ENCODE measurements around the gene NUDT22. TPM values are rescaled to one million over a fixed set of nuclear protein-coding genes. Genes with fewer than 3 reads are reported as not detected.
A peak's percentile ranks its signal among the peaks of the same experiment; 100 is the strongest.

The NUDT22 gene, protein sequence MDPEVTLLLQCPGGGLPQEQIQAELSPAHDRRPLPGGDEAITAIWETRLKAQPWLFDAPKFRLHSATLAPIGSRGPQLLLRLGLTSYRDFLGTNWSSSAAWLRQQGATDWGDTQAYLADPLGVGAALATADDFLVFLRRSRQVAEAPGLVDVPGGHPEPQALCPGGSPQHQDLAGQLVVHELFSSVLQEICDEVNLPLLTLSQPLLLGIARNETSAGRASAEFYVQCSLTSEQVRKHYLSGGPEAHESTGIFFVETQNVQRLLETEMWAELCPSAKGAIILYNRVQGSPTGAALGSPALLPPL
- total RNA-seq = 10 to 100 TPM; 34.2 to 58.0 (median 36.7) TPM

DNA sequence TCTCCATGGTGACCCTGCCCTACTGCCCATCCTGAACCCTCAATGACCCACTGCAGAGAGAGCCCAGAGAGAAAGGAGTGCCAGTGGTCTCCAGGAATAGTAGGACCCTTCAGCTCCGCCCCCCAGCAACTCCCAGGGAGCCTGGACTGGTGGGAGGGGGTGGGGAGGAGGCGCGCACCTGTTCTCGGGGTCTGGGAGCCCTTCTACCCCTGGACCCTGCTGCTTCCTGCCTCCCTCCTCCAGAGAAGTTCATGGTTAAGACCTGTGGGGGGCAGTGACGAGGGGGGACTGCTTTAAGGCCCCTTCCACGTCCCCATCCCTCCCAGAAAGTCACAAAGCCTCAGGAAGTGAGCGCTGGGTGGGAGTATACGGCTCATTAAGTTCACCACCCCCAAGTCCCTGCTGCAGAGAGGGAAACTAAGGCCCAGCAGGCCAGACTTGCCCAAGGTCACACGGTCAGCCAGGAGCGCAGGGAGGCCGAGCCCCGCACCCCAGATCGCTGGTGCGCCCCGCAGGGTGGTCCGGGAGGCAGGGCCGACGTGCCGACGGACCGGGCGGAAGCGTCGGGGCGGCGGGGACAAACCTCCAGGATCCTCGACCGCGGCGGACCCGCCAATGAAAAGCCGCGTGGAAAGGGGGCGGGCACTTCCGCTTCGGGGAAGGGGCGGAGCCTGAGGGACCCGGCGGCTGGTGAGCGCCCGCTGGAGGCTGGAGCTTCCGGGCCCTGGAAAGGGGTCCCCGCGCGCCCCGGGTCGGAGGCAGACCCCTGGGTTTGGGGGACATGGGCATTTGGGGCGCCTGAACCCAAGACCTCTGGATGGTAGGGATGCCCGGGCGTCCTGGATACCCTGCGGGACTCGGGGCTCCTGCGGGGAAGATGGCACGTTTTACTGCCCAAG lies at the start of gene NUDT22, which contains the start of gene TRPT1:
TSS of gene NUDT22 (plus strand) at position 667 of the 899 bp plus-strand sequence. CDS start 379 bp downstream, outside the sequence.
TSS of gene TRPT1 (minus strand) at position 579 of the 899 bp plus-strand sequence. CDS start at position 253, 326 bp downstream.
- no peaks in the 10 kb centered on the region for H3K27me3 ChIP-seq
- peak within 1 kb of the TSS; percentile 53 to 89 (median 87) for H3K4me3 ChIP-seq
- TF ChIP-seq POLR2AphosphoS5 (IDR thresholded peaks at IDR 0.05) (peak; percentile 59 to 84 (median 67)), POLR2A (IDR thresholded peaks at IDR 0.05) (peak; percentile 88)
- TF ChIP-seq, protein P1, sequence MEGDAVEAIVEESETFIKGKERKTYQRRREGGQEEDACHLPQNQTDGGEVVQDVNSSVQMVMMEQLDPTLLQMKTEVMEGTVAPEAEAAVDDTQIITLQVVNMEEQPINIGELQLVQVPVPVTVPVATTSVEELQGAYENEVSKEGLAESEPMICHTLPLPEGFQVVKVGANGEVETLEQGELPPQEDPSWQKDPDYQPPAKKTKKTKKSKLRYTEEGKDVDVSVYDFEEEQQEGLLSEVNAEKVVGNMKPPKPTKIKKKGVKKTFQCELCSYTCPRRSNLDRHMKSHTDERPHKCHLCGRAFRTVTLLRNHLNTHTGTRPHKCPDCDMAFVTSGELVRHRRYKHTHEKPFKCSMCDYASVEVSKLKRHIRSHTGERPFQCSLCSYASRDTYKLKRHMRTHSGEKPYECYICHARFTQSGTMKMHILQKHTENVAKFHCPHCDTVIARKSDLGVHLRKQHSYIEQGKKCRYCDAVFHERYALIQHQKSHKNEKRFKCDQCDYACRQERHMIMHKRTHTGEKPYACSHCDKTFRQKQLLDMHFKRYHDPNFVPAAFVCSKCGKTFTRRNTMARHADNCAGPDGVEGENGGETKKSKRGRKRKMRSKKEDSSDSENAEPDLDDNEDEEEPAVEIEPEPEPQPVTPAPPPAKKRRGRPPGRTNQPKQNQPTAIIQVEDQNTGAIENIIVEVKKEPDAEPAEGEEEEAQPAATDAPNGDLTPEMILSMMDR (IDR thresholded peaks at IDR 0.05) = peak in 1 of 3 donors; percentile 9
- H3K4me1 ChIP-seq = peaks cover 0 to 4% of the 10 kb centered on the region in 2 donors
- H3K9me3 ChIP-seq = no peaks in the 10 kb centered on the region
- peak within 1 kb of the TSS; percentile 91 to 95 for H3K27ac ChIP-seq
- peak; percentile 83 to 92 for DNase-seq (ENCODE audit: low spot score in 2 of 2)
- H3K36me3 ChIP-seq = no peaks in the 10 kb centered on the region
- intact Hi-C loops (cut with DNase I; ENCODE audit: low total_unique reads) = no loop called here

DNA sequence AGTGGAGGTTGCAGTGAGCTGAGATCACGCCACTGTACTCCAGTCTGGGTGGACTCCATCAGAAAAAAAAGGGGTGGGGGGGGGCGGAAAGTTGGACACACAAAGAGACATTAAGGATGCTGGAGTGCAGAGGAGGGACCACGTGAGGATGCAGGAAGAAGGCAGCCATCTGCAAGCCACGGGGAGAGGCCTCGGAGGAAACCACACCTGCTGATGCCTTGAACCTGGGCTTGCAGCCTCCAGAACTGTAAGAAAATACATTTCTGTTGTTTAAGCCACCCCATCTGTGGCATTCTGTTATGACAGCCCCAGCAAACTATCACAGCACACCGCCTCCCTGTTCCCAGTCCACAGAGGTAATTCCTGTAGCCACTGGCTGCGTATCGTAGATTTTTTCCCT lies 49.3 kb upstream of the NUDT22 start:
- Histone ChIP-seq H3K4me1 (no peaks in the 10 kb centered on the region), H3K36me3 (no peaks in the 10 kb centered on the region), H3K27ac (no peak overlapping the region), H3K27me3 (no peaks in the 10 kb centered on the region), H3K9me3 (peaks cover 0 to 6% of the 10 kb centered on the region in 2 donors), H3K4me3 (no peak overlapping the region)
- no peak for DNase-seq (ENCODE audit: low spot score in 2 of 2)
- intact Hi-C loops (cut with DNase I; ENCODE audit: low total_unique reads) = no loop called here
- TF ChIP-seq POLR2A (IDR thresholded peaks at IDR 0.05) (no peak), POLR2AphosphoS5 (IDR thresholded peaks at IDR 0.05) (no peak)
- TF ChIP-seq, protein P1 (IDR thresholded peaks at IDR 0.05) = no peak

DNA sequence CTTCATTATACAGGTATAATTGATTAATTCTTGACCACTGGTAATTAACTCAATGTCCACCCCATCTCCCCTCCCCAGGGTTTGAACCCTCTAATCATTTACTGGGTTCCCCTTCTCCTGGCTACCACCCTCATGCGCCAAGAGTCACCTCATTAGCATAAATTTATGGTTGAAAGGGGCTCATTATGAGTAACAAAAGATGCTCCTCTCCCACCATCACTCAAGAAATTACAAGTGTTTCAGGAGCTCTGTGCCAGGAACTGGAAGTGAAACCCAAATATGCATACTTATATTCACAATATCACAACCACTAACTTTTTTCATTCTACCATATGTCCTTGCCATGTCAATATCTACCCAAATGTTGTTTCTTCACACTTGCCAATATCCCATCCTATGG lies 47.9 kb upstream of the NUDT22 start:
- Histone ChIP-seq H3K9me3 (peaks cover 0 to 6% of the 10 kb centered on the region in 2 donors), H3K4me1 (no peaks in the 10 kb centered on the region), H3K27me3 (no peaks in the 10 kb centered on the region), H3K36me3 (no peaks in the 10 kb centered on the region), H3K27ac (no peak overlapping the region), H3K4me3 (no peak overlapping the region)
- DNase-seq (ENCODE audit: low spot score in 2 of 2) = no peak
- intact Hi-C loops (cut with DNase I; ENCODE audit: low total_unique reads) = no loop called here
- TF ChIP-seq, protein P1 (IDR thresholded peaks at IDR 0.05) = no peak
- no peak for TF ChIP-seq POLR2A (IDR thresholded peaks at IDR 0.05)
- no peak for TF ChIP-seq POLR2AphosphoS5 (IDR thresholded peaks at IDR 0.05)

DNA sequence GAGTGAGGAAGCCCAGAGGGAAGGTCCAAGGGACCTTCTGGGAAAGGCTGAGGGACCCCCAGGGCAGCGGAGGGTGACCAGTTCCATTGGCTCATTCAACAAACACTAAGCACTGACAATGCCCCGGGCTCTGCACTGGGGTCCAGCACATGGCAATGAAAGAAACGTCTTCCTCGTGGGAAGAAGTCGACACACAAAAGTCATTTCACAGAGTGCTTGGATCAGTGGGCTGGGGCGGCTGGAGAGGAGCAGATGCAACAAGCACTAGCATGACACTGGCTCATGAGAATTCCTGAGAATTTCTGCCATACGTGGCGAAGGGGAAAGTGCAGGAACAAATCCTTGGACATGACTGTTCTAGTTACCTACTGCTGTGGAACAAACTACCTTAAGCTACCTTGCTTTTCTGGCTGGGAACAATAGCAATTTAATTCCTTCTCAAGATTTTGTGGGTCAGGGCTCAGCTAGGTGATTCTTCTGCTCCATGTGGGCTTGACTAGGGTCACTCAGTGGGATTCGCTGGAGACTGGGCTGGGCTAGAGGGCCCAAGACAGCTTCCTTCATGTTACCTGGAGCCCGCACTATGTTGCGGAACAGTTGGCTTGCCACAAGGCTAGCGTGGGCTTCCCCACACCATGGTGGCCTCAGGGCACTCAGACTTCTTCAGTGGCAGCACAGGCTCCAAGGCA lies 47.0 kb upstream of the NUDT22 start:
- Histone ChIP-seq H3K4me3 (no peak overlapping the region), H3K36me3 (no peaks in the 10 kb centered on the region), H3K27me3 (no peaks in the 10 kb centered on the region), H3K4me1 (no peaks in the 10 kb centered on the region), H3K9me3 (peaks cover 0 to under 1% of the 10 kb centered on the region in 2 donors), H3K27ac (no peak overlapping the region)
- no peak for DNase-seq (ENCODE audit: low spot score in 2 of 2)
- TF ChIP-seq, protein P1 (IDR thresholded peaks at IDR 0.05) = no peak
- no peak for TF ChIP-seq POLR2AphosphoS5 (IDR thresholded peaks at IDR 0.05)
- TF ChIP-seq POLR2A (IDR thresholded peaks at IDR 0.05) = no peak
- intact Hi-C loops (cut with DNase I; ENCODE audit: low total_unique reads) = no loop called here
